ENCODE measurements around the gene PRKAG1. TPM values are rescaled to one million over a fixed set of nuclear protein-coding genes. Genes with fewer than 3 reads are reported as not detected.

The PRKAG1 gene
- total and polyA plus RNA-seq, 2 donors from 2014 or later: 57.1 to 58.4 TPM

GRCh38 chr12:49000346-49000745 lies 18.2 kb downstream of the PRKAG1 start:
- peak overlapping the region; percentile 2 to 27 for H3K27ac ChIP-seq (ENCODE audit: low read depth in 2 of 2, low read length in 2 of 2)
- intact Hi-C loops (cut with DNase I): no loop called here
- DNase-seq: no peak
- H3K27me3 ChIP-seq (ENCODE audit: control insufficient read depth, insufficient read depth, low read length): peaks cover 8% of the 10 kb centered on the region
- H3K4me1 ChIP-seq (ENCODE audit: control insufficient read depth in 2 of 3, insufficient read depth in 2 of 3, low read depth in 1 of 3, low read length in 3 of 3): peaks cover 0 to 16% (median 5%) of the 10 kb centered on the region in 3 donors
- no peaks in the 10 kb centered on the region for H3K9me3 ChIP-seq (ENCODE audit: control insufficient read depth in 2 of 3, insufficient read depth in 1 of 3, low read length in 3 of 3)
- H3K4me3 ChIP-seq (ENCODE audit: low read length in 3 of 3): peak overlapping the region in 1 of 3 donors; percentile 30
- TF ChIP-seq CTCF (IDR thresholded peaks at IDR 0.05; ENCODE audit: borderline replicate concordance, extremely low read depth, insufficient read depth): no peak
- no peak for FAIRE-seq
- peaks cover 5 to 29% (median 15%) of the 10 kb centered on the region in 3 donors for H3K36me3 ChIP-seq (ENCODE audit: control insufficient read depth in 2 of 3, insufficient read depth in 3 of 3, low read length in 3 of 3)
- H3K9ac ChIP-seq (ENCODE audit: low read length in 3 of 3): peak overlapping the region in 1 of 3 donors; percentile 36

- no peak for TF ChIP-seq CTCF (IDR thresholded peaks at IDR 0.05; ENCODE audit: borderline replicate concordance, extremely low read depth, insufficient read depth)
- Histone ChIP-seq H3K4me3 (ENCODE audit: low read length in 3 of 3) (peak within 1 kb of the TSS; percentile 35 to 50 (median 48)), H3K27ac (ENCODE audit: low read depth in 2 of 2, low read length in 2 of 2) (no peak within 1 kb of the TSS), H3K27me3 (ENCODE audit: control insufficient read depth, insufficient read depth, low read length) (peaks cover 12% of the 10 kb centered on the region), H3K36me3 (ENCODE audit: control insufficient read depth in 2 of 3, insufficient read depth in 3 of 3, low read length in 3 of 3) (peaks cover 2 to 22% (median 8%) of the 10 kb centered on the region in 3 donors), H3K4me1 (ENCODE audit: control insufficient read depth in 2 of 3, insufficient read depth in 2 of 3, low read depth in 1 of 3, low read length in 3 of 3) (peaks cover 0 to 16% (median 5%) of the 10 kb centered on the region in 3 donors), H3K9me3 (ENCODE audit: control insufficient read depth in 2 of 3, insufficient read depth in 1 of 3, low read length in 3 of 3) (no peaks in the 10 kb centered on the region), H3K9ac (ENCODE audit: low read length in 3 of 3) (peak within 1 kb of the TSS in 2 of 3 donors; percentile 36 to 48)
- FAIRE-seq: no peak
- intact Hi-C loops (cut with DNase I): no loop called here
- peak in 3 of 5 donors; percentile 62 to 86 (median 72) for DNase-seq
These were observed 19.0 kb downstream of the PRKAG1 start, which contains the start of gene DDN for GRCh38 chr12:48999371-49000131. DDN (minus strand) TSS chr12:48999375; CDS start chr12:48999287, 88 bp downstream.

- peaks cover 18% of the 10 kb centered on the region for H3K27me3 ChIP-seq (ENCODE audit: control insufficient read depth, insufficient read depth, low read length)
- H3K9ac ChIP-seq (ENCODE audit: low read length in 3 of 3): no peak overlapping the region
- H3K36me3 ChIP-seq (ENCODE audit: control insufficient read depth in 2 of 3, insufficient read depth in 3 of 3, low read length in 3 of 3): peaks cover 2 to 18% (median 5%) of the 10 kb centered on the region in 3 donors
- H3K9me3 ChIP-seq (ENCODE audit: control insufficient read depth in 2 of 3, insufficient read depth in 1 of 3, low read length in 3 of 3): no peaks in the 10 kb centered on the region
- peak overlapping the region; percentile 35 to 50 (median 48) for H3K4me3 ChIP-seq (ENCODE audit: low read length in 3 of 3)
- FAIRE-seq (no peak), DNase-seq (peak in 3 of 5 donors; percentile 29 to 70 (median 35))
- peaks cover 0 to 16% (median 5%) of the 10 kb centered on the region in 3 donors for H3K4me1 ChIP-seq (ENCODE audit: control insufficient read depth in 2 of 3, insufficient read depth in 2 of 3, low read depth in 1 of 3, low read length in 3 of 3)
- intact Hi-C loops (cut with DNase I): no loop called here
- no peak for TF ChIP-seq CTCF (IDR thresholded peaks at IDR 0.05; ENCODE audit: borderline replicate concordance, extremely low read depth, insufficient read depth)
- no peak overlapping the region for H3K27ac ChIP-seq (ENCODE audit: low read depth in 2 of 2, low read length in 2 of 2)
These were observed 19.9 kb downstream of the PRKAG1 start for GRCh38 chr12:48998497-48999353.
